SU-DHL-6 (cell line): ENCODE measurements around the gene ITPR3.
"Not testable (repeated sequence)": the region's sequence is repeated elsewhere in the genome, so short reads cannot be mapped to it uniquely, and the experiment has no call there.

Source experiments
- H2AFZ ChIP-seq: fragments of 200-600 bp; sonication (generic); 2 replicates; pipeline ENCODE4 v1.6.1; 2014; ENCODE audit warnings: low read depth, mild to moderate bottlenecking, moderate library complexity, mixed read lengths, antibody characterized with exemption, low read length; ENCODE audit not compliant: severe bottlenecking
- H3F3A ChIP-seq: fragments of 200-600 bp; shearing (Covaris generic); 2 replicates; pipeline ENCODE4 v1.6.0; 2016; ENCODE audit warnings: antibody characterized with exemption, mild to moderate bottlenecking; ENCODE audit not compliant: insufficient read depth
- H3K27ac ChIP-seq: fragments of 200-600 bp; sonication (generic); 2 replicates; pipeline ENCODE4 v1.5.1; 2016; ENCODE audit warnings: low read depth, mild to moderate bottlenecking, low read length, moderate library complexity, mixed read lengths
- H3K27me3 ChIP-seq: fragments of 200-600 bp; sonication (generic), shearing (Covaris generic); 2 replicates; pipeline ENCODE4 v1.6.0; 2014; ENCODE audit warnings: mild to moderate bottlenecking, low read length
- H3K36me3 ChIP-seq: fragments of 200-600 bp; sonication (generic); 2 replicates; pipeline ENCODE4 v1.6.1; 2014; ENCODE audit warnings: mild to moderate bottlenecking, low read length, mixed read lengths
- H3K4me2 ChIP-seq: fragments of 300-600, 200-600 bp; shearing (Covaris generic), sonication (generic); 2 replicates; pipeline ENCODE4 v1.6.0; 2014; ENCODE audit warnings: low read length, low read depth, mild to moderate bottlenecking; ENCODE audit not compliant: poor library complexity, severe bottlenecking
- H3K4me3 ChIP-seq: fragments of 200-600 bp; sonication (generic); 2 replicates; pipeline ENCODE4 v1.5.1; 2014; ENCODE audit warnings: antibody characterized with exemption, low read length, mild to moderate bottlenecking, mixed read lengths; ENCODE audit not compliant: insufficient read depth, poor library complexity, severe bottlenecking
- H3K79me2 ChIP-seq: fragments of 200-600 bp; sonication (generic); 2 replicates; pipeline ENCODE4 v1.6.1; 2014; ENCODE audit warnings: mild to moderate bottlenecking, low read length, moderate library complexity; ENCODE audit not compliant: insufficient read depth
- H3K9ac ChIP-seq: fragments of 200-600 bp; sonication (generic); 2 replicates; pipeline ENCODE4 v1.7.0; 2014; ENCODE audit warnings: mild to moderate bottlenecking, low read length
- H3K9me2 ChIP-seq: fragments of 200-600 bp; sonication (generic); replicated peaks from 2 replicates; pipeline ENCODE4 v1.6.1; 2014; ENCODE audit warnings: low read length; ENCODE audit not compliant: insufficient read depth
- H3K9me3 ChIP-seq: fragments of 200-600 bp; sonication (generic); 2 replicates; pipeline ENCODE4 v1.6.1; 2014; ENCODE audit warnings: low read length, mixed read lengths; ENCODE audit not compliant: insufficient read depth
- H4K20me1 ChIP-seq: fragments of 200-600 bp; sonication (generic); 2 replicates; pipeline ENCODE4 v1.6.1; 2014; ENCODE audit warnings: low read depth, mild to moderate bottlenecking, antibody characterized with exemption, low read length, moderate library complexity, mixed read lengths
- CTCF ChIP-seq: fragments of 200-600 bp; sonication (generic); IDR thresholded peaks from one replicate; pipeline ENCODE4 v1.5.1; 2017; ENCODE audit warnings: antibody characterized with exemption, mild to moderate bottlenecking, low read length, moderate library complexity; ENCODE audit not compliant: insufficient read depth, poor library complexity, severe bottlenecking
- EZH2phosphoT487 ChIP-seq: fragments of 200-600 bp; sonication (generic), shearing (Covaris generic); conservative IDR thresholded peaks from 2 replicates; pipeline ENCODE4 v1.6.1; 2018; ENCODE audit warnings: mild to moderate bottlenecking, antibody characterized with exemption, low read length, moderate library complexity, mixed read lengths

Gene ITPR3

DNA sequence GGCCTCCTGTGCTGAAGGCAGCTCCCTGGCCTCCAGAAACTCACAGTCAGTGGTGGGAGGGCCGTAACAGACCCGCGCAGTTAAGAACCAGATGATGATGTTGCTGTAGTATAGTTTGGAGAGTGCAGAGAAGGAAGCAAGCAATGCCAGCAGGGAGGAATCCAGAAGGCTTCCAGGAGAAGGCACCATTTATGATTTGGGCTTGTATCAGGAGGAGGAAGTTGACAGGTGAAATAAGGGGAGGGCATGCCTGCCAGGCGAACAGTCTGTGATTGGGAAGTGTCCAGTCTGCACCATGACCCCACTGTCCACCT is 27.8 kb upstream of the ITPR3 start:
- no peaks in the 10 kb centered on the region for H3K27me3 ChIP-seq
- H3K4me2 ChIP-seq, result peak overlapping the region; percentile 68
- H3K9me2 ChIP-seq, result no peaks in the 10 kb centered on the region
- no peak for TF ChIP-seq CTCF
- H3K9me3 ChIP-seq, result no peaks in the 10 kb centered on the region
- H3K27ac ChIP-seq, result peak overlapping the region; percentile 67
- no peaks in the 10 kb centered on the region for H3K36me3 ChIP-seq
- H4K20me1 ChIP-seq, result no peaks in the 10 kb centered on the region
- peak overlapping the region; percentile 37 for H3K9ac ChIP-seq
- no peaks in the 10 kb centered on the region for H3K79me2 ChIP-seq
- H3F3A ChIP-seq, result peaks cover 18% of the 10 kb centered on the region
- H3K4me3 ChIP-seq, result peak overlapping the region; percentile 9
- H2AFZ ChIP-seq, result peak overlapping the region; percentile 83

GRCh38 chr6:33595001-33595846 is 25.9 kb upstream of the ITPR3 start:
- H3K36me3 ChIP-seq, result no peaks in the 10 kb centered on the region
- no peak for TF ChIP-seq CTCF
- TF ChIP-seq EZH2phosphoT487, result no peak
- H3F3A ChIP-seq, result peaks cover 18% of the 10 kb centered on the region
- no peak overlapping the region for H2AFZ ChIP-seq
- H3K4me2 ChIP-seq, result no peak overlapping the region
- H3K79me2 ChIP-seq, result no peaks in the 10 kb centered on the region
- H3K9ac ChIP-seq, result no peak overlapping the region
- no peaks in the 10 kb centered on the region for H4K20me1 ChIP-seq
- H3K27ac ChIP-seq, result no peak overlapping the region
- H3K4me3 ChIP-seq, result no peak overlapping the region
- H3K27me3 ChIP-seq, result no peaks in the 10 kb centered on the region
- no peaks in the 10 kb centered on the region for H3K9me2 ChIP-seq
- no peaks in the 10 kb centered on the region for H3K9me3 ChIP-seq

DNA sequence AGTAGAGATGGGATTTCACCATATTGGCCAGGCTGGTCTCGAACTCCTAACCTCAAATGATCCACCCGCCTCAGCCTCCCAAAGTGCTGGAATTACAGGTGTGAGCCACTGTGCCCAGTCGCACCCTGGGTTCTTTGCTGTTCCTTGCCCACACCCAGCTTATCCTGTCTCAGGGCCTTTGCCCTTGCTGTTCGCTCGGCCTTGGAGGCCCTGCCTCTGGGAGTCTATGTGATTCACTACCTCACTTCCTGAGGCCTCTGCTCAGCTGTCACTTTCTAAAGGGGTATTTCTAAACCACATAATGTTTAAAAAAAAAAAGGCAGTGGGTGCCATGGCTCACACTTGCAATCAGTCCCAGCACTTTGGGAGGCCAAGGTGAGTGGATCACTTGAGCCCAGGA is 24.2 kb upstream of the ITPR3 start:
- not testable (repeated sequence) for H3K4me3 ChIP-seq, H3K9ac ChIP-seq, H3K36me3 ChIP-seq, H3K9me2 ChIP-seq, H3K4me2 ChIP-seq, H3K9me3 ChIP-seq, H3K79me2 ChIP-seq, H4K20me1 ChIP-seq, H3K27me3 ChIP-seq, H3K27ac ChIP-seq, H2AFZ ChIP-seq
- H3F3A ChIP-seq, result peaks cover 15% of the 10 kb centered on the region

DNA sequence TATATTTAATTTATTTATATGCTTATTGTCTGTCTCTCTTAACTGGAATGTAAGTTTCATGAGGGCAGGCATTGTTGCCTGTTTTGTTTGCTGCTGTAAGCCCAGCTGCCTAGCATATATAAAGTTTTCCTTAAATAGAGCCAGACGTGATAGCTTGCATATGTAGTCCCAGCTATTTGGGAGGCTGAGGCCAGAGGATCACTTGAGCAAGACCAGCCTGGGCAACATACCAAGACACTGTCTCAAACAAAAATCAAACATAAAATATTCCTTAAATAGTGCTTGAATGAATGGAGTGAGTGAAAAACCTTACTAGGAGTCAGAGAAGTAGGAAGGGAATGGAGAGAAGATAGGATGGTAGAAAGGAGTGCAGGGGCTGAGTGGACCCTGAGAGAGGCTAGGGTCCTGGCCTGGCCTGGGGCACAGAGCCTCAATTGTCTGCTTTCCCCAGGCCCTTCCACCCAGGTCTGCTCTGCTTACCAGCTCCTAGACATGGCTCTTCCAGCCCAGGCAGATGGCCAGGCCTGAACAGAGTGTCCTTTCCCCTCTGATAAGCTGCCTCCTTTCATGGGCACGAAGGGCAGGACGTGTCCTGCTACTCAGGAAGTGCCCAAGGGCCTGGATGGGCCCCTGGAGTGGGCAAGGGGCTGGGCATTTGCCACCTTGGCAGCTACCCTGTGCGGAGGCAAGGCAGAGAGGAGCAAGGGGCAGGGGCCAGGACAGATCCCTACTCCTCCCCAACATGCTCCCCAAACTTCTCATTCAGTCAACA is 23.4 kb upstream of the ITPR3 start:
- Histone ChIP-seq H3K9me3 (no peaks in the 10 kb centered on the region), H2AFZ (no peak overlapping the region), H3K9me2 (no peaks in the 10 kb centered on the region), H3K27me3 (peaks cover 2% of the 10 kb centered on the region; the same call in 1 of the 2 replicates), H3K79me2 (no peaks in the 10 kb centered on the region), H3K9ac (no peak overlapping the region), H4K20me1 (no peaks in the 10 kb centered on the region), H3K36me3 (no peaks in the 10 kb centered on the region), H3K4me2 (no peak overlapping the region), H3F3A (peaks cover 6% of the 10 kb centered on the region; the same call in 1 of the 2 replicates), H3K4me3 (no peak overlapping the region), H3K27ac (no peak overlapping the region)
- TF ChIP-seq EZH2phosphoT487, result no peak
- TF ChIP-seq CTCF, result no peak
